IMR-90 (cell line): ENCODE data around the gene GRIN2A. TPM values are rescaled to one million over a fixed set of nuclear protein-coding genes. Genes with fewer than 3 reads are reported as not detected.

Experiments used
- ATAC-seq: fragments of 200-7000 bp; cut with Tn5 transposase; 2 replicates; pipeline ENCODE4 v1.9.1; 2020; ENCODE audit warnings: low read depth, mild to moderate bottlenecking, moderate library complexity
- BruUV-seq: library from RNA; stranded (reverse); fragments of 400-500 nt; replicated peaks from 2 replicates; lab custom pipeline; 2021; lab: Mats Ljungman, UMichigan
- CTCF ChIA-PET: fragments of 300-600 bp; formaldehyde crosslinking; extraction: SDS; loops from one replicate; lab custom pipeline; 2021; ENCODE audit warnings: antibody characterized with exemption; lab: Yijun Ruan, JAX
- POLR2A ChIA-PET: fragments of 300-600 bp; sonication (Branson Sonifier 250); formaldehyde crosslinking; loops from one replicate; lab custom pipeline; 2022; ENCODE audit warnings: antibody characterized with exemption; ENCODE audit not compliant: unreplicated experiment; lab: Charles Lee
- DNase-seq: peaks from one replicate; pipeline ENCODE4 v3.0.0; 2013
- H2AFZ ChIP-seq: replicated peaks from 2 replicates; pipeline ENCODE3; 2013; ENCODE audit warnings: low read length, mild to moderate bottlenecking; ENCODE audit not compliant: poor library complexity
- H2AK5ac ChIP-seq: 2 replicates; pipeline ENCODE4 v1.6.1; 2013; ENCODE audit warnings: low read depth, low read length, inconsistent platforms
- H2AK9ac ChIP-seq: replicated peaks from 2 replicates; pipeline ENCODE3; 2013; ENCODE audit warnings: mild to moderate bottlenecking, low read depth, low read length, moderate library complexity; ENCODE audit not compliant: poor library complexity
- H2BK120ac ChIP-seq: 2 replicates; pipeline ENCODE4 v1.6.1; 2013; ENCODE audit warnings: low read depth, low read length, inconsistent platforms
- H2BK15ac ChIP-seq: 3 replicates; pipeline ENCODE4 v1.6.1; 2013; ENCODE audit warnings: low read depth, low read length, inconsistent platforms
- H2BK20ac ChIP-seq: 2 replicates; pipeline ENCODE4 v1.6.1; 2013; ENCODE audit warnings: low read depth, mild to moderate bottlenecking, inconsistent platforms, low read length, moderate library complexity
- H2BK5ac ChIP-seq: 2 replicates; pipeline ENCODE4 v1.6.1; 2013; ENCODE audit warnings: mild to moderate bottlenecking, low read depth, low read length, inconsistent platforms; ENCODE audit not compliant: poor library complexity, severe bottlenecking
- H3K14ac ChIP-seq: replicated peaks from 2 replicates; pipeline ENCODE4 v1.6.1; 2013; ENCODE audit warnings: low read depth, low read length, inconsistent platforms
- H3K18ac ChIP-seq: 2 replicates; pipeline ENCODE4 v1.6.1; 2013; ENCODE audit warnings: low read depth, low read length, control low read depth
- H3K23ac ChIP-seq: 2 replicates; pipeline ENCODE4 v1.6.1; 2013; ENCODE audit warnings: low read depth, low read length, inconsistent platforms
- H3K27ac ChIP-seq: 2 replicates; pipeline ENCODE4 v1.5.1; 2013; ENCODE audit warnings: mild to moderate bottlenecking, control low read depth, low read length; ENCODE audit not compliant: insufficient read depth
- H3K27me3 ChIP-seq: 2 replicates; pipeline ENCODE4 v1.6.1; 2013; ENCODE audit warnings: low read length; ENCODE audit not compliant: control insufficient read depth, insufficient read depth
- H3K36me3 ChIP-seq: 2 replicates; pipeline ENCODE4 v1.6.1; 2013; ENCODE audit warnings: low read length, mixed read lengths; ENCODE audit not compliant: control insufficient read depth, insufficient read depth
- H3K4ac ChIP-seq: 2 replicates; pipeline ENCODE4 v1.6.1; 2013; ENCODE audit warnings: low read depth, low read length, inconsistent platforms
- H3K4me1 ChIP-seq: 2 replicates; pipeline ENCODE4 v1.6.1; 2013; ENCODE audit warnings: low read length, mixed read lengths; ENCODE audit not compliant: control insufficient read depth, insufficient read depth
- H3K4me2 ChIP-seq: 2 replicates; pipeline ENCODE4 v1.6.1; 2013; ENCODE audit warnings: low read depth, mild to moderate bottlenecking, control low read depth, low read length, moderate library complexity
- H3K4me3 ChIP-seq: 2 replicates; pipeline ENCODE4 v1.5.1; 2013; ENCODE audit warnings: low read depth, mild to moderate bottlenecking, control low read depth, low read length, moderate library complexity; ENCODE audit not compliant: insufficient read depth
- H3K56ac ChIP-seq: 2 replicates; pipeline ENCODE4 v1.6.1; 2013; ENCODE audit warnings: low read length, inconsistent platforms; ENCODE audit not compliant: insufficient read depth; ENCODE audit errors: extremely low read depth
- H3K79me1 ChIP-seq, 2 experiments: 2 replicates each; pipeline ENCODE4 v1.6.1; 2013; ENCODE audit warnings: low read length in 2 of 2, inconsistent platforms in 1 of 2, low read depth in 1 of 2
- H3K9ac ChIP-seq: 2 replicates; pipeline ENCODE4 v1.6.1; 2013; ENCODE audit warnings: low read depth, low read length, control low read depth
- H3K9me1 ChIP-seq: 2 replicates; pipeline ENCODE4 v1.6.1; 2013; ENCODE audit warnings: low read length, inconsistent platforms; ENCODE audit not compliant: insufficient read depth
- H3K9me3 ChIP-seq: 2 replicates; pipeline ENCODE4 v1.6.1; 2013; ENCODE audit warnings: low read length; ENCODE audit not compliant: control insufficient read depth, insufficient read depth
- H4K20me1 ChIP-seq: 2 replicates; pipeline ENCODE4 v1.6.1; 2013; ENCODE audit warnings: low read length, inconsistent platforms; ENCODE audit not compliant: insufficient read depth
- H4K5ac ChIP-seq: 2 replicates; pipeline ENCODE4 v1.6.1; 2013; ENCODE audit warnings: mild to moderate bottlenecking, low read depth, low read length, control low read depth
- H4K8ac ChIP-seq, 2 experiments: 2 replicates each; pipeline ENCODE4 v1.6.1; 2013; ENCODE audit warnings: low read depth in 2 of 2, low read length in 2 of 2, control low read depth in 1 of 2, inconsistent platforms in 1 of 2
- H4K91ac ChIP-seq: 2 replicates; pipeline ENCODE4 v1.6.1; 2013; ENCODE audit warnings: low read depth, low read length, inconsistent platforms; ENCODE audit not compliant: insufficient read depth
- CEBPB ChIP-seq: IDR thresholded peaks from 2 replicates; pipeline ENCODE4 v1.6.1; 2012; ENCODE audit warnings: low read depth, low read length, improper control_type of control experiment
- CHD1 ChIP-seq: IDR thresholded peaks from 2 replicates; pipeline ENCODE4 v1.6.1; 2012; ENCODE audit warnings: low read depth, low read length, improper control_type of control experiment
- FOS ChIP-seq: fragments of 150-350 bp; IDR thresholded peaks from 2 replicates; pipeline ENCODE4 v1.6.1; 2016; ENCODE audit warnings: low read depth, low read length
- MAZ ChIP-seq: IDR thresholded peaks from 2 replicates; pipeline ENCODE4 v1.6.1; 2012; ENCODE audit warnings: low read depth, mild to moderate bottlenecking, low read length, improper control_type of control experiment, moderate library complexity, borderline replicate concordance
- POLR2A ChIP-seq: IDR thresholded peaks from 2 replicates; pipeline ENCODE4 v1.6.1; 2012; ENCODE audit warnings: mild to moderate bottlenecking, low read depth, low read length
- RAD21 ChIP-seq: IDR thresholded peaks from 2 replicates; pipeline ENCODE4 v1.6.1; 2012; ENCODE audit warnings: low read length, improper control_type of control experiment
- WGBS, 2 experiments: methylation state at CpG; one replicate each; pipeline versions ENCODE4 v1.1.5 to v1.1.7; 2013; ENCODE audit warnings: missing lambda C conversion rate in 2 of 2; ENCODE audit not compliant: insufficient read length in 1 of 2; ENCODE audit errors: extremely low coverage in 2 of 2; 5-methylcytosine and 5-hydroxymethylcytosine counted together
- dilution Hi-C: fragments of 300-500 bp; cut with HindIII; formaldehyde crosslinking; loops from one replicate; pipeline ENCODE4 v1.14.3; 2018; ENCODE audit warnings: low sequenced_read_pairs; ENCODE audit not compliant: unreplicated experiment
- in situ Hi-C: fragments of 300-500 bp; cut with MboI; formaldehyde crosslinking; loops from 3 replicates; pipeline ENCODE4 v1.14.3; 2019; ENCODE audit warnings: low sequenced_read_pairs, inconsistent platforms, mixed read lengths
- intact Hi-C: fragments of 100-400 bp; cut with micrococcal nuclease; formaldehyde crosslinking; loops from 2 replicates; pipeline ENCODE4 v1.10.0; 2022
- polyA plus RNA-seq, 3 experiments: library from polyadenylated mRNA; depleted of rRNA; stranded (reverse); fragments of >200 nt; gene quantifications; 2 replicates each; pipeline ENCODE4 v1.2.3, GENCODE V29; 2012; ENCODE audit warnings: low replicate concordance in 1 of 3
- total RNA-seq: library from RNA; depleted of rRNA; stranded (reverse); fragments of >200 nt; gene quantifications from 2 replicates; pipeline ENCODE4 v1.2.3, GENCODE V29; 2012
- TF ChIP-seq, protein P1 (sequence below): fragments of 150-350 bp; IDR thresholded peaks from 2 replicates; pipeline ENCODE4 v1.6.1; 2017; ENCODE audit warnings: mild to moderate bottlenecking, antibody characterized with exemption, low read length, low read depth
- TF ChIP-seq, protein P2 (sequence below): conservative IDR thresholded peaks from 2 replicates; pipeline ENCODE4 v1.5.1; 2012; ENCODE audit warnings: mild to moderate bottlenecking, low read depth, low read length, improper control_type of control experiment

Gene GRIN2A
- total and polyA plus RNA-seq, 2 of the 4 experiments (the other 2 are of a cell fraction) = under 0.01 TPM; not detected in 1

DNA sequence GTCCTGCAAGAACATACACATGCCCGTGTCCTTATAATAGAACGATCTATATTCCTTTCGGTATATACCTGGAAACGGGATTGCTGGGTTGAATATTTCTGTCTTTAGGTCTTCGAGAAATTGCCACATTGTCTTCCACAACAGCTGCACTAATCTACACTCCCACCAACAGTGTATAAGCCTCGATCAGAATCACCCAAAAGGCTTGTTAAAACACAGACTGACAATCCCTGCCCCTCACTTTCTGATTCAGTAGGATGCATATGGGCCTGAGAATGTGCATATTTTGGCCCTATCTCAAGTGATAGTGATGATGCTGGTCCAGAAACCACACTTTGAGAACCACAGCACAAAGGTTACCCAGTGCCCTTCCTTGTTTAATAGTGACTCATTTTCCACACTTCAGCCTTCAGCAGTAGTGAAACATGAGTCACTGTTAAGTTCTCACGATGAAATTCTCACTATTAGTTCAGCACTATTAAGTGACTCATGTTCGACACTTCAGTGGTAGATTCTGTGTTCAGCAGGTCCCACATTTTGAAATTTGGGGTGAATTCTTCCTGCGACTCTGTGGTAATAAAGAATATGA, 215.6 kb downstream of the GRIN2A start:
- Histone ChIP-seq H3K27ac (no peak overlapping the region), H2BK5ac (no peak overlapping the region), H4K91ac (no peak overlapping the region), H3K56ac (no peak overlapping the region), H2AFZ (no peak overlapping the region), H3K23ac (no peak overlapping the region), H3K9ac (no peak overlapping the region), H3K36me3 (no peaks in the 10 kb centered on the region), H3K9me1 (no peaks in the 10 kb centered on the region), H4K8ac (no peak overlapping the region), H3K4ac (no peak overlapping the region), H3K14ac (no peak overlapping the region), H4K20me1 (no peaks in the 10 kb centered on the region), H3K18ac (no peak overlapping the region), H2BK20ac (no peak overlapping the region), H4K5ac (no peak overlapping the region), H2AK5ac (no peak overlapping the region), H3K4me1 (no peaks in the 10 kb centered on the region), H3K27me3 (no peaks in the 10 kb centered on the region), H2AK9ac (no peak overlapping the region), H3K4me2 (no peak overlapping the region), H2BK120ac (no peak overlapping the region), H3K79me1 (no peaks in the 10 kb centered on the region), H2BK15ac (no peak overlapping the region), H3K4me3 (no peak overlapping the region), H3K9me3 (peaks cover 7% of the 10 kb centered on the region)
- in situ Hi-C loops (no loop called here), intact Hi-C loops (no loop called here), dilution Hi-C loops (no loop called here)
- ATAC-seq = no peak
- no TSS peak for BruUV-seq
- ChIA-PET POLR2A (no interaction called here), CTCF (no interaction called here)
- TF ChIP-seq CHD1 = no peak
- no peak for TF ChIP-seq POLR2A
- TF ChIP-seq, protein P1, sequence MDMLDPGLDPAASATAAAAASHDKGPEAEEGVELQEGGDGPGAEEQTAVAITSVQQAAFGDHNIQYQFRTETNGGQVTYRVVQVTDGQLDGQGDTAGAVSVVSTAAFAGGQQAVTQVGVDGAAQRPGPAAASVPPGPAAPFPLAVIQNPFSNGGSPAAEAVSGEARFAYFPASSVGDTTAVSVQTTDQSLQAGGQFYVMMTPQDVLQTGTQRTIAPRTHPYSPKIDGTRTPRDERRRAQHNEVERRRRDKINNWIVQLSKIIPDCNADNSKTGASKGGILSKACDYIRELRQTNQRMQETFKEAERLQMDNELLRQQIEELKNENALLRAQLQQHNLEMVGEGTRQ = no peak
- TF ChIP-seq CEBPB = no peak
- no peak for TF ChIP-seq MAZ
- no peak for TF ChIP-seq RAD21
- TF ChIP-seq, protein P2, sequence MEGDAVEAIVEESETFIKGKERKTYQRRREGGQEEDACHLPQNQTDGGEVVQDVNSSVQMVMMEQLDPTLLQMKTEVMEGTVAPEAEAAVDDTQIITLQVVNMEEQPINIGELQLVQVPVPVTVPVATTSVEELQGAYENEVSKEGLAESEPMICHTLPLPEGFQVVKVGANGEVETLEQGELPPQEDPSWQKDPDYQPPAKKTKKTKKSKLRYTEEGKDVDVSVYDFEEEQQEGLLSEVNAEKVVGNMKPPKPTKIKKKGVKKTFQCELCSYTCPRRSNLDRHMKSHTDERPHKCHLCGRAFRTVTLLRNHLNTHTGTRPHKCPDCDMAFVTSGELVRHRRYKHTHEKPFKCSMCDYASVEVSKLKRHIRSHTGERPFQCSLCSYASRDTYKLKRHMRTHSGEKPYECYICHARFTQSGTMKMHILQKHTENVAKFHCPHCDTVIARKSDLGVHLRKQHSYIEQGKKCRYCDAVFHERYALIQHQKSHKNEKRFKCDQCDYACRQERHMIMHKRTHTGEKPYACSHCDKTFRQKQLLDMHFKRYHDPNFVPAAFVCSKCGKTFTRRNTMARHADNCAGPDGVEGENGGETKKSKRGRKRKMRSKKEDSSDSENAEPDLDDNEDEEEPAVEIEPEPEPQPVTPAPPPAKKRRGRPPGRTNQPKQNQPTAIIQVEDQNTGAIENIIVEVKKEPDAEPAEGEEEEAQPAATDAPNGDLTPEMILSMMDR = no peak
- no peak for TF ChIP-seq FOS
- no peak for DNase-seq
- no CpG with 5 or more reads among the region's 9 CpGs for WGBS, 2 experiments
